ENCODE results near the gene ANKS3.

GRCh38 chr16:4737545-4737944, 3.5 kb upstream of the ANKS3 start:
- no peak for TF ChIP-seq CTCF (optimal IDR thresholded peaks at IDR 0.05 in 1 of 3, IDR thresholded peaks at IDR 0.05 in 1 of 3, conservative IDR thresholded peaks at IDR 0.05 in 1 of 3; ENCODE audit: extremely low read depth in 1 of 3, insufficient read depth in 2 of 3, low read length in 3 of 3)
- no peak for TF ChIP-seq EZH2 (IDR thresholded peaks at IDR 0.05; ENCODE audit: low read length)

Measured in keratinocyte (primary cell).